Epithelial cell of proximal tubule (primary cell): ENCODE measurements around the gene POU6F1. TPM values are rescaled to one million over a fixed set of nuclear protein-coding genes. Genes with fewer than 3 reads are reported as not detected.

ENCODE experiments used
- DNase-seq: peaks from one replicate; pipeline ENCODE4 v3.0.0-alpha.2; 2011; ENCODE audit warnings: low read depth
- H3K4me3 ChIP-seq: 2 replicates; pipeline ENCODE4 v1.5.1; 2011; ENCODE audit warnings: low read depth, mild to moderate bottlenecking, low read length
- total RNA-seq: library from RNA; depleted of rRNA; stranded (reverse); fragments of >200 nt; gene quantifications from 2 replicates; pipeline ENCODE4 v1.2.3, GENCODE V29; 2015
- TF ChIP-seq, protein P1 (sequence below): conservative IDR thresholded peaks from 2 replicates; pipeline ENCODE4 v1.5.1; 2012; ENCODE audit warnings: low read depth, mild to moderate bottlenecking, low read length

Gene POU6F1
- total RNA-seq, 1 donor from 2014 or later = 9.2 TPM

DNA sequence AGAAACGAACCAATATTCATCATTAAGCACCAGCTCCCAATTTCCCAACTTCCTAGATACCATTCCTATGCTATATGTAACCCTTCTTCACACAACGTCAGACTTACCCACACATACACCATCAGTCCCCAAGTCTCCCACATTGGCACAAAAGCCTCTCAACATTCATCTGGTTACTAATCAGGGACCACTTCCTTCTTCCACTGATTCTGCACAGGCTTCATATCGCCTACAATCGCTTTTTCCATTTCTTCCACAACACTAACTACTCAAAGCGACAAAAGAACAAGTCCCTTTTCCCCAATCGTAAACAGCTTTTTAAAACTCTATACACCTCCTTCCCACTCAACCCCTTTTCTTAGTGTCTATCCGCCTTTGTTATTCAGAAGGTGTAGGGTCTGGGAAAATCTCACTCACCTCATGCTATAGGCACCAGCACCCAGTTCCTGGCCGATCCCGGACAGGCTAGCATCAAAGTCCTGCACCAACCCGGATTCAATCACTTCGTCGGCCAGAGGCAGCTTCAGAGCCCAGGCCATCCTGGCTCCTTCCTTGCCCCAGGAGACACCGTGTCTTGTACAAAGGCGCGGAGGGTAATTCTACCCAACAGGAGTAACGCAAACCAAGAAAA is 45.9 kb downstream of the POU6F1 start:
- no peak for DNase-seq
- TF ChIP-seq, protein P1, sequence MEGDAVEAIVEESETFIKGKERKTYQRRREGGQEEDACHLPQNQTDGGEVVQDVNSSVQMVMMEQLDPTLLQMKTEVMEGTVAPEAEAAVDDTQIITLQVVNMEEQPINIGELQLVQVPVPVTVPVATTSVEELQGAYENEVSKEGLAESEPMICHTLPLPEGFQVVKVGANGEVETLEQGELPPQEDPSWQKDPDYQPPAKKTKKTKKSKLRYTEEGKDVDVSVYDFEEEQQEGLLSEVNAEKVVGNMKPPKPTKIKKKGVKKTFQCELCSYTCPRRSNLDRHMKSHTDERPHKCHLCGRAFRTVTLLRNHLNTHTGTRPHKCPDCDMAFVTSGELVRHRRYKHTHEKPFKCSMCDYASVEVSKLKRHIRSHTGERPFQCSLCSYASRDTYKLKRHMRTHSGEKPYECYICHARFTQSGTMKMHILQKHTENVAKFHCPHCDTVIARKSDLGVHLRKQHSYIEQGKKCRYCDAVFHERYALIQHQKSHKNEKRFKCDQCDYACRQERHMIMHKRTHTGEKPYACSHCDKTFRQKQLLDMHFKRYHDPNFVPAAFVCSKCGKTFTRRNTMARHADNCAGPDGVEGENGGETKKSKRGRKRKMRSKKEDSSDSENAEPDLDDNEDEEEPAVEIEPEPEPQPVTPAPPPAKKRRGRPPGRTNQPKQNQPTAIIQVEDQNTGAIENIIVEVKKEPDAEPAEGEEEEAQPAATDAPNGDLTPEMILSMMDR = no peak
- peak overlapping the region; percentile 75 for H3K4me3 ChIP-seq

DNA sequence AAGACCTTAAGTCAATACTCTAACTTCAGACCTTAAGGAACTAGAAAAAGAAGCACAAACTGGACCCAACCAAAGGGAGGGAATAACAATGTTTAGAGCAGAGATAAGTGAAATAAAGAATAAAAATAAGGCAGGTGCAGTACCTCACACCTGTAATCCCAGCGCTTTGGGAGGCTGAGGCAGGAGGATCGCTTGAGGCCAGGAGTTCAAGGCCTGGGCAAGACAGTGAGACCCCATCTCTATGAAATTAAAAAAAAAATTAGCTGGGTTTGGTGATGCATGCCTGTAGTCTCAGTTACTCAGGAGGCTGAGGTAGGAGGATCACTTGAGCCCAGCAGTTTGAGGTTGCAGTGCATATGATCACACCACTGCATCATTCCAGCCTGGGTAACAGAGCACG is 54.1 kb downstream of the POU6F1 start:
- DNase-seq = no peak
- H3K4me3 ChIP-seq = no peak overlapping the region
- TF ChIP-seq, protein P1 = no peak

DNA sequence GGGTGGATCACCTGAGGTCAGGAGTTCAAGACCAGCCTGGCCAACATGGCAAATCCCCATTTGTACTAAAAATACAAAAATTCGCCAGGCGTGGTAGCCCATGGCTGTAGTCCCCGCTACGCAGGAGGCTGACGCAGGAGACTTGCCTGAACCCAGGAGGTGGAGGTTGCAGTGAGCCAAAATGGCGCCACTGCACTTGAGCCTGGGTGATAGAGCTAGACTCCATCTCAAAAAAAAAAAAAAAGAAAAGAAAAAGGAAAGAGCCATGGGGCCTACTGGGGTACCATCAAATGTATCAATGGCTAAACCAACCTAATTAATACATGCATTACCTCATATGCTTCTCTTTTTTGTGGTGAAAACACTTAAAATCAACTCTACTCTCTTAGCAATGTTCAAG is 55.6 kb downstream of the POU6F1 start:
- no peak for DNase-seq
- TF ChIP-seq, protein P1 = no peak
- H3K4me3 ChIP-seq = no peak overlapping the region

DNA sequence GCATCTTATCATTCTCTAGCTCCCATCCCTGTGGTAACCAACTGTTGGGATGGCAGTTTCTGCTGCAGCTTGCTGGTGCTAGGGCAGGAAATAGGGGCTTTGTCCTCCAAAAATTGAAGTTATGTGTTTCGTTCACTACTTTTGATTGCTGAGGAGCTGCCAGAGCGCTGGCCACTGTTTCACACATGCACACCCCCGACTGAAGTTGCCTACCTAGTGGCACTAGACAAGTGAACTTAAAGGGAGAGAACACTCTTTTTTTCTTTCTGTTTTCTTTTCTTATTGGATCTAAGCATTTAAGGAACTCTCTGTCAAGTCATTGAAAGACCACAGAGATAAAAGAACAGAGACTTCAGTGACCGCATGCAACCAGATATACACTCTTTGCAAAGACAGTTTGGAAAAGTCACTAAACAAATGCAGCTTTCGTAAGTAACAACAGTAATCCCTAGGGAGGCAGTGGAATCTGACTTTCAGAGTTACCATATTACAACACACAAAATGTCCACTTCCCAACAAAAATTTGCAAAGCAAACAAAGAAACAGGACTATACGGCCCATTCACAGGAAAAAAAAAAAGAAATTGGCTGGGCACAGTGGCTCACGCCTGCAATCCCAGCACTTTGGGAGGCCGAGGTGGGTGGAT is 56.9 kb downstream of the POU6F1 start:
- DNase-seq = no peak
- TF ChIP-seq, protein P1 = no peak
- H3K4me3 ChIP-seq = no peak overlapping the region

DNA sequence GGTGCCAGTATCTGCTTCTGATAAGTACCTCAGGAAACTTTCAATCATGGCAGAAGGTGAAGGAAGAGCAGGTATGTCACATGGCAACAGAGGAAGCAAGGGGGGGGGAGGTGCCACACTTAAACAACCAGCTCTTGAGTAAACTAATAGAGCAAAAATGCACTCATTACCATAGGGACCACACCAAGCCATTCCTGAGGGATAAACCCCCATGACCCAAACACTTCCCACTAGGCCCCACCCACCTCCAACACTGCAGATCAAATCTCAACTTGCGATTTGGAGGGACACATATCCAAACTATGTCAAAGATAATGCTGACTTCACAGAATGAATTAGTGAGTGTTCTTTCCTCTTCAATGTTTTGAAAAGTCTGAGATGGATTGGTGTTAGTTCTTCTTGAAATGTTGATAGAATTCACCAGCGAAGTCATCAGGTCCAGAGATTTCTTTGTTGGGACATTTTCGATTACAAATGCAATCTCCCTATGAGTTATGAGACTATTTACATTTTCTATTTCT is 61.6 kb downstream of the POU6F1 start:
- TF ChIP-seq, protein P1 = no peak

DNA sequence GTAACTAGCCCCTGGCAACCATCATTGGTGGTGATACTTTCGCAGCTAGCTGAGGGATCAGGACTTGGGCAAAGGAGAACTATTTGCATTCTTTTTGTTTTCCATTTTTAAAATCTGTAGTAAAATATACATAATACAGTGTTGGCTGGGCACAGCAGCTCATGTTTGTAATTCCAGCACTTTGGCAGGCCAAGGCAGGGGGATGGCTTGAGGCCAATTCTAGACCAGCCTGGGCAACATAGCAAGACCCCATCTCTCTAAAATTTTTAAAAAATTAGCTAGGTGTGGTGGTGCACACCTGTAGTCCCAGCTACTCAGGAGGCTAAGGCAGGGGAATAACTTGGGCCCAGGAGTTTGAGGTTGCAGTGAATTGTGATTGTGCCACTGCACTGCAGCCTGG is 64.9 kb downstream of the POU6F1 start:
- TF ChIP-seq, protein P1 = no peak
- no peak for DNase-seq
- H3K4me3 ChIP-seq = no peak overlapping the region

More for the DNA sequence above, 61.6 kb downstream of the POU6F1 start:
- no peak for DNase-seq
- H3K4me3 ChIP-seq = no peak overlapping the region
